Measurements from ENCODE around the gene MMAA.

- TF ChIP-seq CTCF (IDR thresholded peaks at IDR 0.05; ENCODE audit: low read depth, low read length, poor library complexity, severe bottlenecking), result no peak
- TF ChIP-seq EZH2phosphoT487 (IDR thresholded peaks at IDR 0.05; ENCODE audit: borderline replicate concordance, low read length), result no peak
Observed at GRCh38 chr4:145635630-145636029, 16.4 kb downstream of the MMAA start.

All from DOHH2 (cell line).